HG03064 (cell line): Measurements from ENCODE around the gene SLC12A6.
"Not testable (repeated sequence)": the region's sequence is repeated elsewhere in the genome, so short reads cannot be mapped to it uniquely, and the experiment has no call there.

Experiments
- ATAC-seq: cut with Tn5 transposase; IDR thresholded peaks from one replicate; pipeline ENCODE4 v1.9.1; 2021; ENCODE audit warnings: low read depth; ENCODE audit not compliant: unreplicated experiment

The SLC12A6 gene

DNA sequence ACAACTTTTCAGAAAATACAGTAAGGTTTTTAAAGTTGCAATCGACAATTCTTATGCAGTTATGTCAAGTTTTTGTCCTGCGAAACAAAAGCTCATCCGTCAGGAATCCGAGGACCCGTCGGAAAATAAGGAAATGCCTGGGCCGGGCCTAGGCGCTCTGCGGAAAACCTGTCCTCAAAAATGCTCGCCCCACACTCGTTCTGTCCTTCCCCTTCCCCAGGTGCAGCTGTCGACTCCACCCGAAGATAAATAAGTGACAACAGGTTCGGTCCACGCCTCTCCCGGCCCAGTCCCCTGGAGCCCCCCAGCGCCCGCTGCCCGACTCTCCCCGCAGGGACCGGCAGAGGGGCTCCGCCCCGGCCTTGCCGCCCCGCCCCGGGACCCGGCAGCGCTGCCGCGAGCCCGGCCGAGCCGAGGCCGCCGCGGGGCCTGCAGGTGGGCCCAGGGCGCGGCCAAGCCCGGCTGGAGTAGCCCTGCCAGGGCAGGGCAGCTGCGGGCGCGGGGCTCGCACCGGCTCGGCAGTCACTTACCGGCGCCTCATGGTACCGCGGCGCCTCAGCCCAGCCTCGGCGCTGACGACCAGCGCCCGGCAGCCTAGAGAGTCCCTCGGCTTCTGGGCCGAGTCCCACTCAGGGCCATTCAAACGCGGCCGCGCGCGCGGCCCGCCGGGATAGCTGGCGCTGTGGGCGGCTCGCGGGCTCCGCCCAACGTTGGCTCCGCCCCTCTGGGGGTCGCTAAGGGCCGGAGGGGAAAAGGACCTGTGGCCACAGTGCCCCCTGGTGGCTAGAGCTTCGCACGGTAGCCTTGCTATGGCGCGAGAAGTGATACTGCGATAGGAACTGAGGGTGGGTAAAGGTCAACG lies 127.9 kb downstream of the SLC12A6 start, which contains the start of gene KATNBL1:
Gene KATNBL1 (minus strand): TSS at position 676 of the 862 bp plus-strand sequence. CDS start 46,420 bp downstream, outside the sequence.
- peak; percentile 97 for ATAC-seq

- no peak for ATAC-seq
These were observed 131.6 kb downstream of the SLC12A6 start for GRCh38 chr15:34206011-34206410.

DNA sequence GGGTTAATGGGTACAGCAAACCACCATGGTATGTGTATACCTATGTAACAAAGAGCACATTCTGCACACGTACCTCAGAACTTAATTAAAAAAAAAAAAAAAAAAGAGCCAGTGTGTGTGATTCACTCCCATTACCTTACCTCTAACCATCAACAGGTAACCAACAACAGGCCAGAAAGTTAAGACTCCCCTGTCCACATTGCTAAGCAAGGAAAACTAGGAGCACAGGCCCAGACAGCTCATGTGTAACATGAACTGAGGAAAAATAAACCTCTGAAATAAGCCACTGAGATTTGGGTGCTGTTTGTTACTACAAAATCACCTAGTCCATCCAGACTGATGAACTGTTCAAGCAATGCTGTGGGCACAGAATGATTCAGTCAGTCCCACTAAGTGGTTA lies 133.6 kb downstream of the SLC12A6 start:
- ATAC-seq = no peak

- no peak for ATAC-seq
These were observed 134.3 kb downstream of the SLC12A6 start for GRCh38 chr15:34203305-34203704.

DNA sequence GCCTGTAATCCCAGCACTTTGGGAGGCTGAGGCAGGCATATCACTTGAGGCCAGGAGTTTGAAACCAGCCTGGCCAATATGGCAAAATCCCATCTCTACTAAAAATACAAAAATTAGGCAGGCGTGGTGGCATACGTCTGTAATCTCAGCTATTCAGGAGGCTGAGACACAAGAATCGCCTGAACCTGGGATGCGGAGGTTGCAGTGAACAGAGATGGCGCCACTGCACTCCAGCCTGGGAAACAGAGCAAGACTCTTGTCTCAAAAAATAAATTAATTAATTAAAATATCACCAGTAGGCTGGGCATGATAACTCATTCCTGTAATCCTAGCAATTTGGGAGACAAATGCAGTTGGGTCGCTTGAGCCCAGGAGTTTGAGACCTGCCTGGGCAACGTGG lies 144.3 kb downstream of the SLC12A6 start:
- not testable (repeated sequence) for ATAC-seq

DNA sequence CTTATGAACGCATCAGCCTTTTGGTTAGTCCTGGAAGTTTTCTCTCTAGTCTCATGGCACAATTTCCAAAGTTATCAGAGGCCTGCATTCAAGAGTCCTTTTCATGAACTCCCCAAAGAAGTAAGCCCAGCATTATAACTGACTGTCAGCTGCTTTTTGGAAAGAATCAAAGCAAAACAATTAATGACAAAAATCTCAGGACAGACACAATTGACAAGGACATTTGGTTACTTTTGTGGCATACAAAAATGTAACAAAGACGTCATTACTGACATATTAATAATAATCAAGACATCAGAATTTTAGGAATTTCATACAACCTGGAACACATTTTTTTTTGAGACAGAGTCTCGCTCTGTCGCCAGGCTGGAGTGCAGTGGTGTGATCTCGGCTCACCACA lies 148.9 kb downstream of the SLC12A6 start:
- ATAC-seq = no peak

GRCh38 chr15:34185666-34186065 lies 151.9 kb downstream of the SLC12A6 start:
- no peak for ATAC-seq

GRCh38 chr15:34182942-34183341 lies 154.6 kb downstream of the SLC12A6 start:
- ATAC-seq = no peak
